HG02759 (cell line): ENCODE data around the gene TMEM165.
"Not testable (repeated sequence)": the region's sequence is repeated elsewhere in the genome, so short reads cannot be mapped to it uniquely, and the experiment has no call there.

Experiments used
- ATAC-seq: cut with Tn5 transposase; IDR thresholded peaks from one replicate; pipeline ENCODE4 v1.9.1; 2021; ENCODE audit warnings: mild to moderate bottlenecking, moderate library complexity; ENCODE audit not compliant: unreplicated experiment

TMEM165 gene

DNA sequence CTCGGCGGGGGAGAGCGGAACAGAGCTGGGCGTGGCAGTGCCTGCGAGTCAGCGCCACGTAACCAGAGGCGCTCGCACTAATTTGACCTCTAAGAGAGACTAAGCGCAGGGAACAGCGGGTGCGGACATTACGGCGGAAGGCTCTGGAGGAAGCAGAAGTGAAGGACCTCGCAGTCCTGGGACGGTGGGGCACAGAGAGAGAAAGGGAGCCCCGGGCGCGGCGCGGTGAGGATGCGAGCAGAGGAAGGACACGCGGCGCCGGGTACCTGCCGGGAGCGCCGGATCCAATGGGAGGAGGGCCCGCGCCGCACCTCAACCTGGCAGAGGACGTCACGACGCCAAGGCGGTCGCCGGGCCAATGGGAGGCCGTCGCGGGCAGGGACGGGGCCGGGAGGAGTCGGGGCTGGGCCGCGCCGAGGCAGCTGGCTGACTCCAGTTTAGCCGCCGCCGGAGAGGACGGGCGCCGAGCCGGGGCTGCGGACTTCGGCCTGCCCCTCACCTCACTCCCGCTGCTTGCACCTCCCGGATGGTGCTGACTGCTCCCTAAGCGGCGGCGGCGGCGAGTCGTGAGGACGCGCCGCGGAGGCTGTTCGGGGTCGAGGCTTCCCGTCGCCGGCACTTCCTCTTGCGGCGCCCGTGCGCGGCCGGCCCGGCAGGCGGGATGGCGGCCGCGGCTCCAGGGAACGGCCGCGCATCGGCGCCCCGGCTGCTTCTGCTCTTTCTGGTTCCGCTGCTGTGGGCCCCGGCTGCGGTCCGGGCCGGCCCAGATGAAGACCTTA is at the start of gene TMEM165:
TMEM165 (plus strand) TSS at position 429 of the 779 bp plus-strand sequence; CDS start at position 662, 233 bp downstream.
- peak; percentile 95 for ATAC-seq

- peak; percentile 93 for ATAC-seq
These were observed 49.5 kb upstream of the TMEM165 start, which contains the start of gene SRD5A3 for GRCh38 chr4:55345980-55346850. Gene SRD5A3 (plus strand): TSS chr4:55346242. CDS start chr4:55346337, 95 bp downstream.

DNA sequence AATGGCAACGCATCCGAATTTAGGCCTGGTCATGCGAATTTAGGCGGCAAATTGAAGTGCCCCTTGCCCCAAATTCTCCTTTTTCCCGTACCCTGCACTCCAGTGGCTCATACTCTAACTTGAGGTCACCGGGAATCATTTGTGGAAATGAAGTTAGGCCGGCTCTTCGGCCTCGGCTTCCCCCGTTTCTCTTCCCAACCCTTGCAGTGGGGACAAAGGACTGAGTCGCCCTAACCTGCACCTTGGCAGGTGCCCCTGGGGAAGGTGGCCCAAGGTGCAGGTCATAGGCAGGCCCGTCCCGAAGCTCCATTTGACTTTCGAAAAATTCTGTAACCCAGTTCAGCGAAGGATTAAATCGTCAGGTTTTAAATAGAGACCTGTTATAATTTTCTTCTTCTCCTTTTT is 48.9 kb upstream of the TMEM165 start:
- no peak for ATAC-seq

DNA sequence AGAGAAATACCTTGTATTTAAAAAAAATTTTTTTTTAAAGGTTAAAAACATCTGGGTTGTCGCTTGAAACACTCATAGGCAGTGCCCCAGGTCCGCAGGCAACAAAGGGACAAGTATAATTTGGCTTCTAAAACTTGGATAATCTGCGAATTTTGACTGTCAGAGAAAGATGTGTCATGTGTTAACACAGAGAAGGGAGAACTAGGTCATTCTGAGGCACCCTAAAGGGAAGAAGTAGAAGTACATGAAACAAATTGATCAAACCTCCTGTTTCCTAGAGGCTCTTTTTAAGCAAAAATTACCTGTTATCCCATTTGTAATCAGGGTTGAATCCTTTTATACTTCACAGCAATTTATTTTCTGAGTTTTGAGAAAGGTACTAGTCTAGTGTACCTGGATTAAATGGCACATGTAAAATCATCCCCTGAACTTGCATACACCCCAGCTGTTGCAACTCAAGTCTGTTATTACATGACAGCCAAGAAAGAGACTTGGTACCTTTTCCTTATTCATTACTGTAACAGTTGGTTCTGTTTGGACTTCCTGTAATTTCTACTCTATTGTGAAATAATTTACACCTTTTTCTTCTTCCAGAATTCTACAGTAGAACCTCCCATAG is 48.0 kb upstream of the TMEM165 start:
- ATAC-seq = no peak

- ATAC-seq = no peak
These were observed 47.3 kb upstream of the TMEM165 start for GRCh38 chr4:55348466-55348865.

- not testable (repeated sequence) for ATAC-seq
These were observed 44.9 kb upstream of the TMEM165 start for GRCh38 chr4:55350870-55351269.

- no peak for ATAC-seq
These were observed 43.9 kb upstream of the TMEM165 start for GRCh38 chr4:55351824-55352223.

- no peak for ATAC-seq
These were observed 43.0 kb upstream of the TMEM165 start for GRCh38 chr4:55352726-55353125.

- not testable (repeated sequence) for ATAC-seq
These were observed 42.5 kb upstream of the TMEM165 start for GRCh38 chr4:55353228-55353747.

GRCh38 chr4:55354648-55355047 is 41.1 kb upstream of the TMEM165 start:
- no peak for ATAC-seq

- ATAC-seq = no peak
These were observed 40.2 kb upstream of the TMEM165 start for GRCh38 chr4:55355555-55355954.

DNA sequence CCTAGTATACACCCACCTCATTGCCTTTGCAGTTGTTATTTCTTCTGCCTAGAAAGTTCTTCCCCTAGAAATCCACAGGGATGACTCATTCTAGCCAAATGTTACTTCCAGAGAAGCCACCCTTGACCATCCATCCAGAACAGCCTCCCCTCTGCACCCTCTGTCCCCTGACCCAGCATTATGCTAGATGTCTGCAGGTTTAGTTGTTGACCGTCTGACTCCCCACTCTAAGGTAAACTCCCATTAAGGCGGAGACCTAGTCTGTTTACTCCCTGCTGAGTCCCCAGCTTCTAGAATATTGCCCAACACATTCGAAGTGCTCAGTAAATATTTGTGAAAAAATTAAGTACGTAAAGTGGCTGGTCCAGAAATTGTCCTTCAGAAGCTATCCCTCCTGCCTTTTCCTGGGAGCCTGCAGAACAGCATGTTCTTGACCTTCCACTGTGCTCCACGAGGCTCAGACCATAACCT is 38.7 kb upstream of the TMEM165 start:
- ATAC-seq = no peak

DNA sequence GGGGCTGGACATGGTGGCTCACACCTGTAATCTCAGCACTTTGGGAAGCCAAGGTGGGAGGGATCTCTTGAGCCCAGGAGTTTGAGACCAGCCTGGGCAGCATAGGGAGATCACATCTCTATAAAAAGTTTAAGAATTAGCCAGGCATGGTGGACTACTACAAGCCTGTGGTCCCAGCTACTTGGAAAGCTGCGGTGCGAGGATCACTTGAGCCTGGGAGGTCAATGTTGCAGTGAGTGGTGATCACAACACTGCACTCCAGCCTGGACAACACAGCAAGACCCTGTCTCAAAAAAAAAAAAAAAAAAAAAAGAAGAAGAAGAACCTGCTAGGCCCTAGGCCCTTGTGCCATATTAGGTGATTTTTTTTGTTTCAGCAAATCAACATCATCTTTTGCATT is 37.5 kb upstream of the TMEM165 start:
- no peak for ATAC-seq

DNA sequence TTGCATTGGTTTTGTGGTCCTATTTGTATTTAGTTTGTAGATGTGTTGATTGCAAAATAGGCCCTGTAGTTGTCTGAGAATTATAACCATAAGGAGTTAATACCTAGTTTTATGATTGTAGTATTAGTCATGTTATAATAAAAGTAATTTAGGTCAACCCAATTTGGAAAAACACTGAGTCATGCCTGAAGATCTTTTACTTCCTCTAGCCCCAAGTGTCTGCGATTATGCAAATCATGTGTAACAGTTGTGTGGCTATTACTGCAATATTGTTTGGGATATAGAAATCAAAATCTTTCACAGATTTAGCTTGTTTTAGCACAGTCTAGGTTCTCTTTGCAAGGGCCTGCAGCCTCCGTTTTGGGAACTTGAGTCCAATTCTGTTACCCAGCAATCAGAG is 37.1 kb upstream of the TMEM165 start:
- ATAC-seq = peak; percentile 78

GRCh38 chr4:55359397-55359916 is 36.3 kb upstream of the TMEM165 start:
- no peak for ATAC-seq

DNA sequence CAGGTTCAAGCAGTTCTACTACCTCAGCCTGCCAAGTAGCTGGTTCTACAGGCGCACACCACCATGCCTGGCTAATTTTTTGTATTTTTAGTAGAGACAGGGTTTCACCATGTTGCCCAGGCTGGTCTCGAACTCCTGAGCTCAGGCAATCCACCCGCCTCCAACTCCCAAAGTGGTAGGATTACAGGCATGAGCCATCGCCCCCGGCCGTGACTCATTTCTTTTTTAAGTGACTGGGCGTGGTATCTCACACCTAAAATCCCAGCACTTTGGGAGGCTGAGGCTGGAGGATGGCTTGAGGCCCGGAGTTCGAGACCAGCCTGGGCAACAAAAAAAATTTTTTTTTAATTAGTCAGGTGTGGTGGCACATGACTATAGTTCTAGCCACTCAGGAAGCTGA is 32.8 kb upstream of the TMEM165 start:
- not testable (repeated sequence) for ATAC-seq

- ATAC-seq = no peak
These were observed 31.9 kb upstream of the TMEM165 start for GRCh38 chr4:55363691-55364351.

DNA sequence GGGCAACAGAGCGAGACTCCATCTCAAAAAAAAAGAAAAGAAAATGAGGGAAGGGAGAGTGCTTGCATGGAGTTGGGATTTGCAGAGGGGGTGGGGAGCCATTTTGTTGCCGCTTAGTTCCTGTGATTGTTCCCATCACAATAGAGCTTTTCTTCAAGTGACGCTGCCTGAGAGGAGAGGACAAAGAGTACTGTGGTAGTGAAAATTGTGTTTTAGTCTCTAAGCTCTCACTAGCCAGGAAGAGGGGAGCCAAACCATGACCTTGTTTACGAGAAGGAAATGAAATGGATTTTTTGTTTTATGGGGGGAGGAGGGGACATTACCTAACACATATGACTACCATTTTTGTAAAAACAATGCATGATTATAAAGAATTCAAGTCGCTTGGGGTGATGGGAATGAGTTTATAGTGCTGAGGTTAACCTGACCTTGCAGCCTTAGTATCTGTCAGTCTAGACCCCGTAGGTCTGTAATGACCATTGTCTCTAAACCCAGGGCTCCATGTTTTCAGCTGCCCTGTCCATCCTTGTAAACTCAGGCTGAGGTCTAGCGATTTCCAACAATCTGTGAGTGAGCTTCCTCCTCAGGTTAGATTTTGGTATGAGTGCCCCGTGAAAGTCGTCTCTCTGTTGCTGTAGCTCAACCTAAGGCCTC is 30.9 kb upstream of the TMEM165 start:
- ATAC-seq = no peak

DNA sequence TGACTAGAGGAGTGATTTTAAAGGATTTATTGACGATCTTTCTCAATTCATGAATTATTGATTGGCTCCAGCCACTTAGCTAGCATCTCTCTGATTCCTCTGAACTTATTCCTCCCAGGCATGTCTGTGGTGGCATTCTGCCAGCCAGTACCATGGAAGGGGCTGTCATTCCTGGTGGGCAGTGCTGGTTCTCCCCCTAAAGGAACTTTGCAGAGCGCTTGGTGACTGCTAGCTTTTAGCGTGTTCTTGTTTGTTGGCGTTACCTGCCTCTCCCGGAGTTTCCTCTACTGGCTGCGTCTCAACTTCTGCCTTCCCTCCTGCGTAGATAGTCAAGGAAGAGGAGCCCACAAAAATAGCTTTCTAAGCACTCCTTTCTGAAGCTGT is 30.4 kb upstream of the TMEM165 start:
- no peak for ATAC-seq

DNA sequence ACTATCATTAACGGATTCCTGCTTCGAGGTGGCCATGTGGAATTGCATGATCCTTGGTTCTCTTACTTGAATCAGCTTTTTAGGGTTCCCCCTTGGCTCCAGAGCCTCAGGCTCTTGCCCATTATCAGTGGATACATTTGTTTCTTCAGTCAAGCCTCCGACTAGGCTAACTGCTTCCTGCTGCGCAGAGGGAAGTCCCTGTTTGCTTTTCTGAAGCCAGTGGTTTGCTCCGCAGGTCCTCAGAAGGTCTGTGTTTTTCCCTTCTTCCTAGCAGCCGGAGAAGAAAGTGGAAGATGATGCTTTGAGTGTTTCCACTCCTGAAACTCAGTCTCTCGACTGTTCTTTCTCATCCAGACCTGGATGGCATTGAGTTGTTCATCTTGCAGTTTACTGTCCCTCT is 29.1 kb upstream of the TMEM165 start:
- no peak for ATAC-seq
